IPS-18a (cell line): Measurements from ENCODE around the gene ZNF496.
A peak's percentile ranks its signal among the peaks of the same experiment; 100 is the strongest.

Experiments
- H3K27ac ChIP-seq: one replicate; pipeline ENCODE4 v1.5.1; 2013; ENCODE audit warnings: low read length
- H3K27me3 ChIP-seq: one replicate; pipeline ENCODE4 v1.6.1; 2013; ENCODE audit warnings: mild to moderate bottlenecking, low read length; ENCODE audit not compliant: control insufficient read depth, insufficient read depth
- H3K36me3 ChIP-seq: one replicate; pipeline ENCODE4 v1.6.1; 2013; ENCODE audit warnings: low read depth, low read length; ENCODE audit not compliant: control insufficient read depth
- H3K4me1 ChIP-seq: one replicate; pipeline ENCODE4 v1.6.1; 2013; ENCODE audit warnings: low read depth, low read length; ENCODE audit not compliant: control insufficient read depth
- H3K4me3 ChIP-seq: one replicate; pipeline ENCODE4 v1.5.1; 2013; ENCODE audit warnings: low read length
- H3K9ac ChIP-seq: one replicate; pipeline ENCODE4 v1.6.1; 2013; ENCODE audit warnings: mild to moderate bottlenecking, low read length, moderate library complexity
- H3K9me3 ChIP-seq: one replicate; pipeline ENCODE4 v1.6.1; 2013; ENCODE audit warnings: low read depth, low read length; ENCODE audit not compliant: control insufficient read depth

The ZNF496 gene

DNA sequence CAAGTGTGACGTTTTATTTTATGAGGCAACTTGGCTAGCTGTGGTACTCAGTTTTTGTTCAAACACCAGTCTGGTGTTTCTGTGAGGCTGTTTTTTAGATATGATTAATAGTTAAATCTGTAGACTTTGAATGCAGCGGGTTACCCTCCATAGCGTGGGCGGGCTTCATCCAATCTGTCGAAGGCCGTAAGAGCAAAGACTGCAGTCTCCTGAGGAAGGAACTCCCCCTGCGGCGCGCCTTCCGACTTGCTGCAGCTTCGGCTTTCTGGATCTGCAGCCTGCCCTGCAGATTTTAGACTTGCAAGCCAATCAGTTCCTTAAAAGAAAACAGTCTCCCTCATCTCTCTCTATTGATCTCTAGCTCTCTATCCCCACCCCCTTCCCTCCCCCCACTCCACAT is 4.2 kb upstream of the ZNF496 start:
- no peak overlapping the region for H3K9ac ChIP-seq
- H3K4me3 ChIP-seq, result no peak overlapping the region
- H3K4me1 ChIP-seq, result peaks cover 38% of the 10 kb centered on the region
- H3K27me3 ChIP-seq, result no peaks in the 10 kb centered on the region
- H3K36me3 ChIP-seq, result peaks cover 24% of the 10 kb centered on the region
- H3K9me3 ChIP-seq, result no peaks in the 10 kb centered on the region
- no peak overlapping the region for H3K27ac ChIP-seq

DNA sequence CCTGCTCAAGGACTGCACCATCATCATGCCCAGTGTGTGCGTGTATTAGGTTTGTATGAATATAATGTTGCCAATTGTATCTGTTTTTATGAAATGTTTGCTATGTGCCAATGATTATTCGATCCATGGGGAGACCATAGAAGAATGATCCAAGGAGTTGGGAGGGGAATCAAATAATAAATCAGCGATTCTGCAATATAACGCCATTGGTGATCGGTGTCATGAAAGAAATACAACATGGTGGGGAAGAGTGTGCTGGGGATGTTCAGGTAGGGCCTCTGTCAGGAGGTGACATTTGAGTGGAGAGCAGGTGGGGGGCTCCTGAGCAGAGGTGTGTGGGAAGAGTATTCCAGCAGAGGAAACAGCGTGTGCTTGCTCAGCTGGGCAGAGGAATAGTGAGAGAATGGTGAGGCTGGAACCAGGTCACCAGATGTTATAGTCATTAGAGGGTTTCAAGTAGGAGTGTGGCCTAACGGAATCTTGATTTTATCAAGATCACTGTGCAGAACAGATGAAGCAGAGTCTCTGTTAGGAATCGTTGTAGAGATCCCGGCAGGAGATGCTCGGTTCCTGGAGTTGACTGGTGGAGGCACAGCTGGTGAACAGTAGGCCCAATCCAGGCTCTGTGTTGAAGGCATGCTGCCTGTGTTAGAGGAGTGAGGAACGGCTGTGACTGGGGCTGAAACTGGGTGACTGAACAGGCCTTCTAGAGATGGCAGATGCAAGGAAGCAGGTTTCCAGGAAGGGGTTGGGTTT is 2.9 kb upstream of the ZNF496 start:
- no peaks in the 10 kb centered on the region for H3K9me3 ChIP-seq
- H3K27ac ChIP-seq, result no peak overlapping the region
- no peak overlapping the region for H3K9ac ChIP-seq
- H3K4me3 ChIP-seq, result no peak overlapping the region
- H3K27me3 ChIP-seq, result no peaks in the 10 kb centered on the region
- peaks cover 11% of the 10 kb centered on the region for H3K36me3 ChIP-seq
- peaks cover 44% of the 10 kb centered on the region for H3K4me1 ChIP-seq

DNA sequence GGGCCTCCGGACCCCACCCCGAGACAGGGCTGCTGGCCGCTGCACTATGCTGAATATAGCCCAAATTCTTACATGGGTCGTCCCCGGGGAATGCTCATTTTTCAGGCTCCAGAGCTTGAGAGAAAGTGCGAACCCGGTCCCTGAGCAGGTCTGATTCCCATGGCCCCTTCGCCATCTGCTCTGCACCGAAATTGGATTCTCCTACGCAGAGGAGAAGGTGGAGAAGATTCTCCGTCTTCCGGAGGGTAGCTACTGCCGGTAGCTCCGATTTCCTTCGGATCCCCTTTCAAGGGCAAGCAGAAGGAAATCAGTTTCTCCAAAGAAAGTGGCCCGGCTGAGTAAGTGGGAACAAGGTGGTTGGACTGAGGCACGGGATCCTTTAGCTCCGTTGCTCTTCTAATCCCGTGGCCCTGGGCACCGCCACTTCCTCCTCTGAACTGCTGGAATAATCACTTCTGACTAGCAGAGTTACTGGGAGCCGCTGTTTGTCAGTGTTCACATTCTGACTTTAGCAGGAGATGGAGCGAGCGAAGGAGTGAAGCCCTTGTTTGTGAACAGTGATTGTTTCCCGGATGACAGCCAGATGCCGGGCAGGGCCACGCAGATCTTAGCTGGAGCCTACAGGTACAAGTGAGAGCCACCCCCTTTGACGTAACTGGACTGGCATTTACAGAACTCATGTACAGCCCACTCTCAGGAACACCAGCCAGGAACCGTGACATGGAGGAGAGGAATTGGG is 1.1 kb upstream of the ZNF496 start:
- Histone ChIP-seq H3K4me3 (peak overlapping the region; percentile 76), H3K9me3 (no peaks in the 10 kb centered on the region), H3K9ac (peak overlapping the region; percentile 76), H3K36me3 (peaks cover 23% of the 10 kb centered on the region), H3K27me3 (no peaks in the 10 kb centered on the region), H3K4me1 (peaks cover 44% of the 10 kb centered on the region), H3K27ac (peak overlapping the region; percentile 46)

DNA sequence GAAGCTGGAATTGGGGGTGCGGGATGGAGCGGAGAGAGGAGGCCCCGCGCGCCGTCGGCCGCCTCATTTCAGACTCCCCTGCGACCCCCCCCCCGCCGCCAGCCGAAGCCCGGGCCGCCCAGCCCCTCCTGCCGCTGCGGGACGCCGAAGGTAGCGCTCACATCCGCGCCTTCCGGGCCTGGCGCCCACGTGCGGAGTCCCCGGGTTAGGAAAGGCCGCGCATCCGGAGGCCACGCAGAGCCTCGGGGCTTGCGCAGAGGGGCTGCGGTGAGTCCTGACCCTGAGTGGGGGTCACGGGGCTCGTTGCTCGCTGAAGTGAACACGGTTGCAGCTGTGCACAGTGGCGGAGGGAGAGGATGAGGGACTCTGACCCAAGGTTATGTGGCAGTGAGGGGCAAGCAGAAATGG is 552 bp upstream of the ZNF496 start:
- Histone ChIP-seq H3K4me3 (peak overlapping the region; percentile 76), H3K27me3 (no peaks in the 10 kb centered on the region), H3K36me3 (peaks cover 28% of the 10 kb centered on the region), H3K27ac (peak overlapping the region; percentile 46), H3K9me3 (no peaks in the 10 kb centered on the region), H3K4me1 (peaks cover 42% of the 10 kb centered on the region), H3K9ac (peak overlapping the region; percentile 76)

DNA sequence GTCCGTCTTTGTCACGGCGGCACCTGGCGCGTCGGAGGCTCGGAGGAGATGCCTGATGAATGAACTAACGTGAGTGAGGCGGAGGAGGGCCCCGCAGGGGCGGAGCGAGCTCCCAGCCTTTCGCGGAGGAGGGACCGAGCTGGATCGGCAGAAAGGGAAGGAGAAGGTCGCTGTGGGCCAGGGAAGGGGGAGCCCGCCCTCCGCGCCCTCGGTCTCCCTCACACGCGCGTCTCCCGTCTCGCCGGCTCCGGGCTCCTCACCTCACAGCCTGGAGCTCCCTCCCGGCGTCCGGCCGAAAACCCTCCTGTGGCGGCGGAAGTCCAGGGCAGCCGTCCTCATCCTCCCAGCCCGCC is 519 bp downstream of the ZNF496 start:
- Histone ChIP-seq H3K27me3 (no peaks in the 10 kb centered on the region), H3K36me3 (peaks cover 35% of the 10 kb centered on the region), H3K4me3 (peak overlapping the region; percentile 79), H3K9ac (peak overlapping the region; percentile 76), H3K27ac (no peak overlapping the region), H3K9me3 (no peaks in the 10 kb centered on the region), H3K4me1 (peaks cover 31% of the 10 kb centered on the region)

DNA sequence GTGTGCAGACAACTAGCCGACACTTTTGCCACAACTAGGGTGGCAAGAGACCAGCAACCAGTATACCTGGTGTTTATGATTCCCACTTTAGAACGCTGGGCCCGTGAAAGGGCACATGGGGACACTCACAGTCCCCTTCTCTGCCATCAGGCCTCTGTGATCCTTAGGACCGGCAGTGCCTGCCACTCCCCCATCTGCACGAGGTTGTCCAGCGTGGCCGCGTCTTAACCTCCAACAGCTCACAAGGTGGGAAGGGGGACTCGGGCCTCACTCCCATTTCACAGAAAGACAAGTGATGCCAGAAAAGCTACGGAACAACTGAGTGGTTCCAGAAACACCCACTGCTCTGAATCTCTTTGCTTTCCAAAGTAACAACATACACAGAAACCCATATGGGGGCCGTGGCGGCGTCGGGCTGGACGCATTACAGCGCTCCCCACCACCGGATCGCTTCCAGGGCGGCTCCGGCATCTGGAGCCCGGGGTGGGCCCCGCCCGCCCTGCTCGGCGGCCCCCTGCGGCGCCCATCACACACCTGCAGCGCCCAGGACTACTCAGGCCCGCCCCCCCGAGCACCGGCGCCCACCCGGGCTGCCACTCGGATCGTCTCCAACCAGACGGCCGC is 1.0 kb downstream of the ZNF496 start:
- Histone ChIP-seq H3K9me3 (no peaks in the 10 kb centered on the region), H3K9ac (peak overlapping the region; percentile 76), H3K27ac (no peak overlapping the region), H3K4me3 (peak overlapping the region; percentile 79), H3K4me1 (peaks cover 28% of the 10 kb centered on the region), H3K27me3 (no peaks in the 10 kb centered on the region), H3K36me3 (peaks cover 35% of the 10 kb centered on the region)

DNA sequence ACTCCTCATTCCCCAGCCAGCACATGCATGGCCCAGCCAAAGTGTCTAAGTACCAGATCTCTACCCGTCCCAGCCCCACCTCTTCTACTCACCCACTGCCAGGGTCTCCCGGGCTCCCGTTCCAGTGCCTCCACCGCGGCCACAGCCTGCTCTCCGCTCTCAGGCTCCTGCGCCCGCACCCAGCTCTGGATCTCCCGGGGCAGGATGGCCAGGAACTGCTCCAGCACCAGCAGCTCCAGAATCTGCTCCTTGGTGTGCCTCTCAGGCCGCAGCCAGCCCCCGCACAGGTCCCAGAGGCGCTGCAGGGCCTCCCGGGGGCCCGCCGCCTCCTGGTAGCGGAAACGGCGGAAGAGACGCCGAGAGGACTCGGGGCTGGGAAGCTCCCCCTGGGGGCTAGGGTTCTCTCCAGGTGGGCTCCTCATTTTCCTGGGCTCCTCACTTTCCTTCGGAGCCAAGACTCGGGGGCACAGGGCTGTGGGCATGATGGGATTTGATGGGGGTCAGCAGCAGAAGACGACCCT is 2.5 kb downstream of the ZNF496 start:
- Histone ChIP-seq H3K4me1 (peaks cover 23% of the 10 kb centered on the region), H3K4me3 (no peak overlapping the region), H3K27me3 (no peaks in the 10 kb centered on the region), H3K9me3 (no peaks in the 10 kb centered on the region), H3K27ac (no peak overlapping the region), H3K9ac (no peak overlapping the region), H3K36me3 (peaks cover 45% of the 10 kb centered on the region)

DNA sequence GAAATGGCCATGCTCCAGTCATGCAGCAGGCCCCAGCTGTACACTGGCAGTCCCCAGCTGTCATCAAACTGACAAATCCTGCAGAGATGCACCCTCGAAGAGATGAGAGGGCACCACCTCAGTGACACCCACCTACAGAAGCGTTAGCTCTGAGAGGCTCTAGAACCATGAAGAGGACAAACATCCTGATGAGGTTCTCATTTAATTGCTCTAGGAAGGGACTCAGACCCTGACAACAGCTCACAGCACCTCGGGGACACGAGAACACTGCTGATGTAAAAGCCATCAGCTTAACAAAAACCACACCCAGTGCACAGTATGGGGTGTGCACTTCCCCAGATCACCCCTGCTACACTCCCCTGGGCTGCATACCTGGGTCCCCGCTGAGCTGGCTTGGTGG is 3.4 kb downstream of the ZNF496 start:
- Histone ChIP-seq H3K9me3 (no peaks in the 10 kb centered on the region), H3K36me3 (peaks cover 46% of the 10 kb centered on the region), H3K27ac (no peak overlapping the region), H3K9ac (no peak overlapping the region), H3K27me3 (no peaks in the 10 kb centered on the region), H3K4me3 (no peak overlapping the region), H3K4me1 (peaks cover 18% of the 10 kb centered on the region)

DNA sequence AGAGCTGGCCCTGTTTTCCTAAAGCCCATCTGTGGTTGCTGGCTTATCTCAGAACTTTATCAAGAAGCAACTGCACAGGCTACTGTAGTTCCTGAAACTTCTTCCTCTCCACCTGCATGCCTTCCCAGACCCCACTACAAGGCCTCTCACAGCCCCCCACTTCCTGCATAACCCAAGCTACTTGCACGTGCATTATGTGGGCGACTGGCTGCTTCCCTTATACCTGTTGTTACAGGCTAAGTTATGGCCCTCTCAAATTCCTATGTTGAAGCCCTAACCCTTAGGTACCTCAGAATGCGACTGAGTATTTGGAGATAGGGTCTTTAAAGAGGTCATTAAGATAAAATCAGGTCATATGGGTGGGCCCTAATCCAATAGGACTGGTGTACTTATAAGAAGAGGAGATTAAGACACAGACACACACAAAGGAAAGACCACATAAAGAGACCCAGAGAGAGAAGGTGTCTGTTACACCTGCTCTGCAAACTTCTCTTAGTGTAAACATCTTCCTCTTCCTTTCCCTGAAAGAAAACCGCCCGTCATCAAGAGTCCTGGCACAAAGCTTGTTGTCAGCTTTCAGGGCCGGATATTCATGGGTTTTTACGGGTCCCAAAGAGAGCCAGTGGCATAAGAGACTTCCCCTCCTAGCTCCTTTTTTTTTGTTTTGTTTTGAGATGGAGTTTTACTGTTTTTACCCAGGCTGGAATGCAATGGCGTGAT is 5.1 kb downstream of the ZNF496 start:
- Histone ChIP-seq H3K36me3 (peaks cover 64% of the 10 kb centered on the region), H3K27ac (no peak overlapping the region), H3K27me3 (no peaks in the 10 kb centered on the region), H3K9me3 (no peaks in the 10 kb centered on the region), H3K4me1 (peaks cover 24% of the 10 kb centered on the region), H3K4me3 (no peak overlapping the region), H3K9ac (no peak overlapping the region)

DNA sequence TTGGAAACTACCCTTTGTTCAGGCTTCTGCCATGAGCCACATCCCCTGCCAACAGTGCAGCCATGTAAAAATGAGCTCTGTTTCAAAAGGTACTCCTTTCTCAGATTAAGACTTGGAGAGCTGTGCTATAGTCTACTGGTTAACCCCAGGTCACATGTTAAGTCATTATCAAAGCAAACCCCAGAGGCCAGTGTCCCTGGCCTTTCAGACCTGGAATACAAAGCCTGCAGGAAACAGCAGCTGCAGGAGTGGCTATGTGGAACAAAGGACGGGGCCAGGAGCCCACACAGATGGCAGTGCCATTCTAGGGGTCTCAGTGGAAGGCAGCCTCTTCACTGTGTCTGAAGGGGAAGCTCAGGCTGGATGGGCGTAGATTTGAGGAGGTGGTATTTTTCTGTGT is 6.7 kb downstream of the ZNF496 start:
- H3K27me3 ChIP-seq, result no peaks in the 10 kb centered on the region
- peaks cover 80% of the 10 kb centered on the region for H3K36me3 ChIP-seq
- H3K4me1 ChIP-seq, result peaks cover 18% of the 10 kb centered on the region
- no peak overlapping the region for H3K9ac ChIP-seq
- H3K9me3 ChIP-seq, result no peaks in the 10 kb centered on the region
- no peak overlapping the region for H3K27ac ChIP-seq
- H3K4me3 ChIP-seq, result no peak overlapping the region

DNA sequence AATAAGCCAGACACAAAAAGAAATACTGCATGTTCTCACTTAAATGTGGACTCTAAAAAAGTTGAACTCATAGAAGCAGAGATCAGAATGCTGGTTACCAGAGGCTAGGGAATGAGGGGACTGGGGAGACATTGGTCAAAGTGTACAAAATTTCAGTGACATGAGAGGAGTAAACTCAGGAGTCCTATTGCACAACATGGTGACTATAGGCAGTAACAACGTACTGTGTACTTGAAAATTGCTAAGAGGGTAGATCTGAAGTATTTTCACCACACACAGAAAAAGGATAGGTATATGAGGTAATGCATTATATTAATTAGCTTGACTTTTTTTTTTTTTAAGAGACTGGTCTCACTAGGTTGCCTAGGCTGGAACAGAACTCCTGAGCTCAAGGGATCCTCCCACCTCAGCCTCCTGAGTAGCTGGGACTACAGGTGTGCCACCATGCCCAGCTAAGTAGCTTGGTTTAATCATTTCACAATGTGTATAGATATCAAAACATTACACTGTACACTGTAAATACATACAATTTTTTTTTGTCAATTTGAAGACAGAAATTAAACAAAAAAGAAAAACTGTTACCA is 7.4 kb downstream of the ZNF496 start:
- H3K4me3 ChIP-seq, result no peak overlapping the region
- no peak overlapping the region for H3K27ac ChIP-seq
- H3K27me3 ChIP-seq, result no peaks in the 10 kb centered on the region
- H3K9me3 ChIP-seq, result no peaks in the 10 kb centered on the region
- H3K36me3 ChIP-seq, result peaks cover 81% of the 10 kb centered on the region
- H3K4me1 ChIP-seq, result peaks cover 18% of the 10 kb centered on the region
- H3K9ac ChIP-seq, result no peak overlapping the region
